Karpas-422 (cell line): Measurements from ENCODE around the gene CCDC57. TPM values are rescaled to one million over a fixed set of nuclear protein-coding genes. Genes with fewer than 3 reads are reported as not detected.

Experiments used
- DNase-seq: peaks from one replicate; pipeline ENCODE4 v3.0.0-alpha.2; 2015
- H2AFZ ChIP-seq: fragments of 200-600 bp; sonication (generic); 2 replicates; pipeline ENCODE4 v1.6.1; 2014; ENCODE audit warnings: antibody characterized with exemption, low read length, mixed read lengths
- H3K27ac ChIP-seq: fragments of 200-600 bp; sonication (generic); 2 replicates; pipeline ENCODE4 v1.5.1; 2014; ENCODE audit warnings: mild to moderate bottlenecking, low read length, moderate library complexity
- H3K27me3 ChIP-seq: fragments of 200-600 bp; sonication (generic); 2 replicates; pipeline ENCODE4 v1.6.1; 2014; ENCODE audit warnings: low read length, mixed read lengths
- H3K36me3 ChIP-seq: fragments of 200-600 bp; sonication (generic); 2 replicates; pipeline ENCODE4 v1.6.1; 2014; ENCODE audit warnings: low read length, mixed read lengths; ENCODE audit not compliant: insufficient read depth
- H3K4me1 ChIP-seq: fragments of 200-600 bp; sonication (generic); 2 replicates; pipeline ENCODE4 v1.6.1; 2014; ENCODE audit warnings: mild to moderate bottlenecking, low read length, mixed read lengths
- H3K4me2 ChIP-seq: fragments of 200-600 bp; sonication (generic); 2 replicates; pipeline ENCODE4 v1.6.1; 2014; ENCODE audit warnings: low read length, low read depth, mild to moderate bottlenecking; ENCODE audit not compliant: poor library complexity, severe bottlenecking
- H3K4me3 ChIP-seq: fragments of 200-600 bp; sonication (generic); 2 replicates; pipeline ENCODE4 v1.5.1; 2014; ENCODE audit warnings: mild to moderate bottlenecking, antibody characterized with exemption, low read length, mixed read lengths
- H3K79me2 ChIP-seq: fragments of 200-600 bp; sonication (generic); 2 replicates; pipeline ENCODE4 v1.6.1; 2014; ENCODE audit warnings: mild to moderate bottlenecking, low read length, mixed read lengths
- H3K9ac ChIP-seq: fragments of 200-600 bp; sonication (generic); 2 replicates; pipeline ENCODE4 v1.6.0; 2014; ENCODE audit warnings: low read length
- H3K9me2 ChIP-seq: fragments of 200-600 bp; sonication (generic), shearing (Covaris generic); replicated peaks from 2 replicates; pipeline ENCODE4 v1.6.0; 2014; ENCODE audit warnings: mild to moderate bottlenecking, low read length, moderate library complexity; ENCODE audit not compliant: insufficient read depth
- H3K9me3 ChIP-seq: fragments of 300-700, 200-600 bp; sonication (generic); 2 replicates; pipeline ENCODE4 v1.6.1; 2014; ENCODE audit warnings: low read length, mixed read lengths
- H4K20me1 ChIP-seq: fragments of 200-600 bp; sonication (generic); 2 replicates; pipeline ENCODE4 v1.6.1; 2014; ENCODE audit warnings: mild to moderate bottlenecking, antibody characterized with exemption, low read length, low read depth; ENCODE audit not compliant: insufficient read depth
- total RNA-seq: library from RNA; depleted of rRNA; stranded (reverse); fragments of >200 nt; shearing (Covaris generic); gene quantifications from 2 replicates; pipeline ENCODE4 v1.2.3, GENCODE V29; 2014; ENCODE audit warnings: low replicate concordance

Gene CCDC57
- total RNA-seq, 1 experiment from 2014 or later: 31.3 TPM

GRCh38 chr17:82235056-82235774 lies 22.6 kb upstream of the CCDC57 start:
- H3K4me2 ChIP-seq: peak overlapping the region; percentile 42
- no peak overlapping the region for H2AFZ ChIP-seq
- peaks cover 27% of the 10 kb centered on the region; the same call in 1 of the 2 replicates for H4K20me1 ChIP-seq
- peaks cover 12% of the 10 kb centered on the region for H3K4me1 ChIP-seq
- no peak overlapping the region for H3K4me3 ChIP-seq
- no peaks in the 10 kb centered on the region for H3K79me2 ChIP-seq
- no peaks in the 10 kb centered on the region for H3K9me2 ChIP-seq
- H3K27ac ChIP-seq: no peak overlapping the region
- DNase-seq: no peak
- H3K36me3 ChIP-seq: no peaks in the 10 kb centered on the region
- H3K9me3 ChIP-seq: no peaks in the 10 kb centered on the region
- H3K9ac ChIP-seq: no peak overlapping the region
- no peaks in the 10 kb centered on the region for H3K27me3 ChIP-seq

- H3K9ac ChIP-seq: peak overlapping the region; percentile 17; the same call in 1 of the 2 replicates
- H3K27me3 ChIP-seq: no peaks in the 10 kb centered on the region
- no peaks in the 10 kb centered on the region for H3K9me2 ChIP-seq
- H3K4me2 ChIP-seq: peak overlapping the region; percentile 42
- H3K79me2 ChIP-seq: no peaks in the 10 kb centered on the region
- no peak overlapping the region for H3K4me3 ChIP-seq
- H3K4me1 ChIP-seq: peaks cover 12% of the 10 kb centered on the region
- H3K36me3 ChIP-seq: no peaks in the 10 kb centered on the region
- no peak overlapping the region for H3K27ac ChIP-seq
- no peaks in the 10 kb centered on the region for H3K9me3 ChIP-seq
- peaks cover 27% of the 10 kb centered on the region; the same call in 1 of the 2 replicates for H4K20me1 ChIP-seq
- DNase-seq: peak; percentile 63
- H2AFZ ChIP-seq: no peak overlapping the region
Observed at GRCh38 chr17:82234211-82235055, 21.8 kb upstream of the CCDC57 start.

GRCh38 chr17:82232876-82233785 lies 20.5 kb upstream of the CCDC57 start:
- no peak for DNase-seq

GRCh38 chr17:82232322-82232820 lies 19.7 kb upstream of the CCDC57 start:
- H3K4me2 ChIP-seq: no peak overlapping the region
- H3K4me3 ChIP-seq: no peak overlapping the region
- H3K27ac ChIP-seq: no peak overlapping the region
- no peaks in the 10 kb centered on the region for H3K9me2 ChIP-seq
- no peaks in the 10 kb centered on the region for H3K9me3 ChIP-seq
- H3K36me3 ChIP-seq: no peaks in the 10 kb centered on the region
- DNase-seq: no peak
- no peak overlapping the region for H3K9ac ChIP-seq
- H4K20me1 ChIP-seq: peaks cover 23% of the 10 kb centered on the region; the same call in 1 of the 2 replicates
- no peaks in the 10 kb centered on the region for H3K79me2 ChIP-seq
- no peaks in the 10 kb centered on the region for H3K27me3 ChIP-seq
- H2AFZ ChIP-seq: no peak overlapping the region
- H3K4me1 ChIP-seq: peaks cover 19% of the 10 kb centered on the region

More at GRCh38 chr17:82232876-82233785, 20.5 kb upstream of the CCDC57 start:
- H4K20me1 ChIP-seq: peaks cover 24% of the 10 kb centered on the region; the same call in 1 of the 2 replicates
- H3K4me1 ChIP-seq: peaks cover 16% of the 10 kb centered on the region
- no peak overlapping the region for H3K27ac ChIP-seq
- H3K79me2 ChIP-seq: no peaks in the 10 kb centered on the region
- no peaks in the 10 kb centered on the region for H3K9me2 ChIP-seq
- no peaks in the 10 kb centered on the region for H3K27me3 ChIP-seq
- no peaks in the 10 kb centered on the region for H3K9me3 ChIP-seq
- H3K9ac ChIP-seq: no peak overlapping the region
- H2AFZ ChIP-seq: no peak overlapping the region
- no peak overlapping the region for H3K4me2 ChIP-seq
- H3K36me3 ChIP-seq: no peaks in the 10 kb centered on the region
- H3K4me3 ChIP-seq: no peak overlapping the region

GRCh38 chr17:82231562-82232321 lies 19.1 kb upstream of the CCDC57 start:
- Histone ChIP-seq H3K36me3 (no peaks in the 10 kb centered on the region), H3K4me3 (no peak overlapping the region), H3K4me1 (peaks cover 19% of the 10 kb centered on the region), H3K27ac (no peak overlapping the region), H3K9me2 (no peaks in the 10 kb centered on the region), H3K27me3 (no peaks in the 10 kb centered on the region), H2AFZ (no peak overlapping the region), H3K4me2 (no peak overlapping the region), H4K20me1 (peaks cover 21% of the 10 kb centered on the region; the same call in 1 of the 2 replicates), H3K79me2 (no peaks in the 10 kb centered on the region), H3K9me3 (no peaks in the 10 kb centered on the region), H3K9ac (no peak overlapping the region)
- DNase-seq: no peak

GRCh38 chr17:82231312-82231561 lies 18.6 kb upstream of the CCDC57 start:
- no peaks in the 10 kb centered on the region for H3K27me3 ChIP-seq
- H3K9me3 ChIP-seq: no peaks in the 10 kb centered on the region
- H3K79me2 ChIP-seq: no peaks in the 10 kb centered on the region
- H4K20me1 ChIP-seq: peaks cover 18% of the 10 kb centered on the region; the same call in 1 of the 2 replicates
- DNase-seq: no peak
- H3K27ac ChIP-seq: no peak overlapping the region
- no peak overlapping the region for H3K4me2 ChIP-seq
- H2AFZ ChIP-seq: no peak overlapping the region
- no peaks in the 10 kb centered on the region for H3K36me3 ChIP-seq
- no peak overlapping the region for H3K9ac ChIP-seq
- H3K9me2 ChIP-seq: no peaks in the 10 kb centered on the region
- peaks cover 19% of the 10 kb centered on the region for H3K4me1 ChIP-seq
- no peak overlapping the region for H3K4me3 ChIP-seq

GRCh38 chr17:82230609-82231311 lies 18.1 kb upstream of the CCDC57 start:
- Histone ChIP-seq H3K4me2 (no peak overlapping the region), H3K4me1 (peaks cover 19% of the 10 kb centered on the region), H3K36me3 (no peaks in the 10 kb centered on the region), H4K20me1 (peaks cover 14% of the 10 kb centered on the region; the same call in 1 of the 2 replicates), H3K79me2 (no peaks in the 10 kb centered on the region), H2AFZ (no peak overlapping the region), H3K9me2 (no peaks in the 10 kb centered on the region), H3K4me3 (no peak overlapping the region), H3K27ac (no peak overlapping the region), H3K9ac (no peak overlapping the region), H3K27me3 (no peaks in the 10 kb centered on the region), H3K9me3 (no peaks in the 10 kb centered on the region)
- no peak for DNase-seq
